ENCODE data around the gene TP53INP2.

TP53INP2 gene

DNA sequence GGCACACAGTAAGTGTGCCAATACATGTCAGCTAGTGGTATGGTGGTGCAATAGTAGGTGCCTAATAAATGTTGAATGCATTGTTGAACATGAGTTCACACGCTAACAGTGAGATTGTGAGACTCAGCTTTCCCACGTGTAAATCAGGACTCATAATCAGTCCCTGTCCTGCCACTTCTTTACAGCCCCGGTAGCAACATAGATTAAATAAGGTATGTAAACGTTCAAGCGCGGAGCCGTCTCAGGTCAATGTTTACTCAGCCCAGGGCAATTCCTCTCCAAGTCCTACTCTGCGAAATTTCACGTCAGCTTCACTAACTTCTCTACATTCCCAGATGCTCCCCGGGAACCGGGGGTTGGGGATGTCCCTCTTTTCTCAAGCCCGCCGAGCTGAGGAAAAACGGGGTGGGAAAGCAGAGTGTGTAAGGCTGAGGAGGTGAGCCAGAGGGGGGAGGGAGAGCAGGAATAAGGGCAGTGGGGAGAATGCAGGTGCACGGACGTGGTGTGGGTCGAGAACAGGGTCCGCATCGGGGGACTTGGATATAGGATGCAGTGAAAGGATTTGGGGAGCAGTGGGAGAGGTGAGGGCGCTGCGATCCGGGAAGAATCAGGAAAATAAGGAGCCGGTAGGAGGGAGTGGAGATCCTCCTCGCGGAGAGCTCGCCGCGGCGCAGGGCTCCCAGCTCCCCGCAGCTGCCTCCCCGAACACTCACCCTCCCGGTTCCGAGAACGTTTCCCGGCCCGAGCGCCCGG is 544 bp upstream of the TP53INP2 start:
- no peaks in the 10 kb centered on the region for H3K36me3 ChIP-seq
- peak overlapping the region; percentile 91 for H3K4me3 ChIP-seq (ENCODE audit: low read depth, low read length)
- TF ChIP-seq, protein P1, sequence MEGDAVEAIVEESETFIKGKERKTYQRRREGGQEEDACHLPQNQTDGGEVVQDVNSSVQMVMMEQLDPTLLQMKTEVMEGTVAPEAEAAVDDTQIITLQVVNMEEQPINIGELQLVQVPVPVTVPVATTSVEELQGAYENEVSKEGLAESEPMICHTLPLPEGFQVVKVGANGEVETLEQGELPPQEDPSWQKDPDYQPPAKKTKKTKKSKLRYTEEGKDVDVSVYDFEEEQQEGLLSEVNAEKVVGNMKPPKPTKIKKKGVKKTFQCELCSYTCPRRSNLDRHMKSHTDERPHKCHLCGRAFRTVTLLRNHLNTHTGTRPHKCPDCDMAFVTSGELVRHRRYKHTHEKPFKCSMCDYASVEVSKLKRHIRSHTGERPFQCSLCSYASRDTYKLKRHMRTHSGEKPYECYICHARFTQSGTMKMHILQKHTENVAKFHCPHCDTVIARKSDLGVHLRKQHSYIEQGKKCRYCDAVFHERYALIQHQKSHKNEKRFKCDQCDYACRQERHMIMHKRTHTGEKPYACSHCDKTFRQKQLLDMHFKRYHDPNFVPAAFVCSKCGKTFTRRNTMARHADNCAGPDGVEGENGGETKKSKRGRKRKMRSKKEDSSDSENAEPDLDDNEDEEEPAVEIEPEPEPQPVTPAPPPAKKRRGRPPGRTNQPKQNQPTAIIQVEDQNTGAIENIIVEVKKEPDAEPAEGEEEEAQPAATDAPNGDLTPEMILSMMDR (IDR thresholded peaks at IDR 0.05; ENCODE audit: low read depth, low read length), result no peak
- no peaks in the 10 kb centered on the region for H3K27me3 ChIP-seq (ENCODE audit: insufficient read depth, low read depth, severe bottlenecking)
- peak overlapping the region; percentile 95 for H3K27ac ChIP-seq
- no peak for DNase-seq
- H3K9me3 ChIP-seq (ENCODE audit: severe bottlenecking), result no peaks in the 10 kb centered on the region

DNA sequence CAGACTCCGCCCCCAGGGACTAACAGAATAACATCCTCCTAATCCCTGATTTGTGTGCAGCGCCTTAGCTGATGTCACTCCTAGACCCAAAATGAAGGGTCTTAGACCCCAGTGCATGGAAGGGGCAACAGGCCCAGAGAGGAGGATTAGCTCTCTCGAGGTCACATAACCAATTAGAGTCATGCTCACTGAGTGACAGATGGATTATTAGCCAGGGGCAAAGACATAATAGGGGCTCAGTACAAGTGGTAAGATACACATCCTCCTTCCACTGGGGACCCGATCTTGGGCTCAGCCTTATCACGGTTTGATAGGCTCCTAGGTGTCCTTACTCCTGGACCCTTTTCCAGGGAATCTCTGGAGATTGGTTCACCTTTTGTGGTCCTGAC is 858 bp downstream of the TP53INP2 start:
- H3K27ac ChIP-seq, result peak overlapping the region; percentile 95
- no peaks in the 10 kb centered on the region for H3K27me3 ChIP-seq (ENCODE audit: insufficient read depth, low read depth, severe bottlenecking)
- no peak for DNase-seq
- H3K4me3 ChIP-seq (ENCODE audit: low read depth, low read length), result peak overlapping the region; percentile 91
- no peaks in the 10 kb centered on the region for H3K9me3 ChIP-seq (ENCODE audit: severe bottlenecking)
- no peaks in the 10 kb centered on the region for H3K36me3 ChIP-seq
- TF ChIP-seq, protein P1 (IDR thresholded peaks at IDR 0.05; ENCODE audit: low read depth, low read length), result no peak

DNA sequence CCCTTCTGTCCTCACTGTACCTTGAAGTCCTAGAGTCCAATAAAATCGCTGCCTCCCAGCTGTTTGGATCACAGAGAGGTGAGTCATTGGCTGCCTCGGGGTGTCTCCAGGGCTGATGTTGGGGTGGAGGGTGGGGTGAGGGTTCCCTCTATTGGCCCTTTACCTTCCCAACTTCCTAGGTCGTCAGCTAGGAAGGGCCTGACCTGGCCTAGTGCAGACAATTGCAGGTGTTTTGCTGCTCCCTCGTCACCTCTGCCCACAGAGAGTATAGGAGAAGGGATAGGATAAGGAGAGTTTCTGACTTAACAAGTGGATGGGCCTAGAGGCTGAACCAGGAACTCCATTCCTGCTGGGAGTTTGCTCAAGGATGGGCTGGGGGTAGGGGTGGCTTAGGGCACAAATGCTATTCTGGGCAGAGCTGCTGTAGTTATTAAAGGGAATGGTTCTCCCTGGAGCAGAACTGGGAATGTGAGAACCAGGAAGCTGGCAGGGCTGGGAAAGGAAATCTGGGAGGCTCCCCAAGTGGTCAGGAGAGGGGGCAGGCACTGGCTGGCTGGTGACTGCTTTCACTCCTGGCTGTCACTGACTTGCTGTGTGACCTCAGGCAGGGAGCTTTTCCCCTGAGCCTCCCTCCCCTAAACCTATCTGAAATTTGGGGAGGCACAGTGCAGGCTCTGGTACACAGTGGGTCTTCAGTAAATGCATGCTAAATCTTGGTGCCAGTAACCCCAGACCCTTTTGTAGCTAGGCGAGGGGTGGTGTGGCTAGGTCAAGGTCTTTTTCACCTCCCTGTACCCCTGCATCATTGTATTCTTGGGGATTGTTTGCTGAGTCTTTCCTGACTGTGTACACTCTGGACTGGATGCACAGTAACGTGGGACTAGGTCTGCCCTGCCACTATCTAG is 1.5 kb downstream of the TP53INP2 start:
- no peaks in the 10 kb centered on the region for H3K9me3 ChIP-seq (ENCODE audit: severe bottlenecking)
- H3K27me3 ChIP-seq (ENCODE audit: insufficient read depth, low read depth, severe bottlenecking), result no peaks in the 10 kb centered on the region
- TF ChIP-seq, protein P1 (IDR thresholded peaks at IDR 0.05; ENCODE audit: low read depth, low read length), result no peak
- peak overlapping the region; percentile 95 for H3K27ac ChIP-seq
- H3K36me3 ChIP-seq, result peaks cover 2% of the 10 kb centered on the region; the same call in 1 of the 2 replicates
- DNase-seq, result peak; percentile 52
- peak overlapping the region; percentile 91 for H3K4me3 ChIP-seq (ENCODE audit: low read depth, low read length)

DNA sequence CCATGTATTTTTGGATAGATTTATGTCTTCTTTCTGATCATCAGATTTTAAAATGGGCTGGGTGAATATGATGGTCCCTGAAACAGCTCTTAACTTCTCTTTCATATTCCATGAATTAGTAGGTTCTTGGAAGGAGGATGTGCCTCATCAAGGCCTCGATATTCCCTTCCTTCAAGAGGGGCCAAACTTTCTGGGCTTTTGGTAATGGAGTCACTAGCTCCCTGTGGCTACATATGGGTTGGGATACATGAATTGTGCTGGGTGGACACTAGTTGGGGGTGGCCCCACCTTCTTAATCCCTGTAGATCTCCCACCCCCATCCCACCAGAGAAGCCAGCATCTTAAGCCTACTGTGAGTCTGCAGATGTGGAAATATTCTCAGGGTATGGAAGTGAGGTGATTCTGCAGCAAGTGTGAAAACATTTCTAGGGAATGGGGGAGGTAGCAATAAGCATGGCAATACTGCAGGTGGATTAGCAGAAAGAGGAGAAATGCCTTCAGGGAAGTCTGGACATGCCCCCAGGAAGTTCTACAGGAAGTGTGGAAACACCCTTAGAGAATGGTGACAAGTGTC is 2.2 kb downstream of the TP53INP2 start:
- TF ChIP-seq, protein P1 (IDR thresholded peaks at IDR 0.05; ENCODE audit: low read depth, low read length), result no peak
- Histone ChIP-seq H3K36me3 (peaks cover 3% of the 10 kb centered on the region; the same call in 1 of the 2 replicates), H3K27ac (no peak overlapping the region), H3K27me3 (ENCODE audit: insufficient read depth, low read depth, severe bottlenecking) (no peaks in the 10 kb centered on the region), H3K9me3 (ENCODE audit: severe bottlenecking) (no peaks in the 10 kb centered on the region), H3K4me3 (ENCODE audit: low read depth, low read length) (no peak overlapping the region)
- DNase-seq, result no peak

DNA sequence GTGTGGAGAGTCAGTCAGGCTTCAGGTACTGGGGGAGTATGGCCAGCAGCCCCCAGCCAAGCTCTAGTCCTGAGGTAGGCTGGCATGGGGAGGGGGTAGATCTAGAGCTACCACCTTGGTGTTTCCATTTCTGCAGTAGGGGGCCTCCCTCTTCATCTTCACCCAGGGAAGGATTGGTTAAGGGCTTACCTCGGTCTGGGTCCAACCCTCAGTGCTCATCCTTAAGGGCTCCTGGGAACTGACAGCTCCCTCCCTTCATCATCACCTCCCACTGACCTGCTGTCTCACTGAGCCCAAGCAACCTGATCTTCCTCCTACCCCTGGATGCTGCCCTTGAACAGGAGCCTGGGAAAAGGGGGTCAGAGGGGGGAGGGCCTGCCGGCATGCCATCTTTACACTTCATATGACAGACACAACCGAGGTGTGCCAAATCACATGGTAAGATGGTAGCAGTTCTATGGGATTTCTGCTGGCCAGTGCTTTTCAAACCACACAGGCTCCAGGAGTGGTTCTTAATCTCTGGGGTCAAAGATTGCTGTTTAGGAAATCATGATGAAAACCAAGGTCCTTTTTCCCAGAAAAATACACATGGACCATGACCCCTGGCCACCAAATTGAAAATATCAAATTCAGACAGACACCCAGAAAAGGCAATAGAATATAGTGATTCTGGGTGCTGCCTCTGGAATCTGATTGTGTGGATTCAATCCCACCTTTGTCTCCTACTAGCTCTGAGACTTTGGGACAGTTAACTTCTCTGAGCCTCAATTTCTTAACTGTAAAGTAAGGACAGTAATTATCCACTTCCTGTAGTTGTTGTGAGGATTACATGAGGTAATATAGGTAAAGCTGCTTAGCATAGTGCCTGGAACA is 3.0 kb downstream of the TP53INP2 start:
- Histone ChIP-seq H3K36me3 (peaks cover 4% of the 10 kb centered on the region; the same call in 1 of the 2 replicates), H3K4me3 (ENCODE audit: low read depth, low read length) (no peak overlapping the region), H3K27ac (no peak overlapping the region), H3K27me3 (ENCODE audit: insufficient read depth, low read depth, severe bottlenecking) (no peaks in the 10 kb centered on the region), H3K9me3 (ENCODE audit: severe bottlenecking) (no peaks in the 10 kb centered on the region)
- DNase-seq, result no peak
- TF ChIP-seq, protein P1 (IDR thresholded peaks at IDR 0.05; ENCODE audit: low read depth, low read length), result no peak
